Activated naive CD8-positive, alpha-beta T cell treated with anti-CD3 and anti-CD28 coated beads, Interleukin-2, amount 50 U/mL, for 24 hours (primary cell): ENCODE results near the gene BABAM1.
"Not testable (repeated sequence)": the region's sequence is repeated elsewhere in the genome, so short reads cannot be mapped to it uniquely, and the experiment has no call there.

Experiments used
- ATAC-seq: fragments of 150-1000 bp; cut with Tn5 transposase; one replicate; pipeline ENCODE4 v1.10.0; 2021
- DNase-seq: peaks from one replicate; pipeline ENCODE4 v3.0.0; 2021
- H3K27ac Mint-ChIP-seq: one replicate; pipeline ENCODE4 v1.8.0; 2021; ENCODE audit warnings: mild to moderate bottlenecking, mixed read lengths
- H3K27me3 Mint-ChIP-seq: one replicate; pipeline ENCODE4 v1.8.0; 2021; ENCODE audit warnings: mixed read lengths
- H3K36me3 Mint-ChIP-seq: one replicate; pipeline ENCODE4 v1.8.0; 2021; ENCODE audit warnings: low read depth, mixed read lengths
- H3K4me1 Mint-ChIP-seq: one replicate; pipeline ENCODE4 v1.8.0; 2021; ENCODE audit warnings: mixed read lengths
- H3K4me3 Mint-ChIP-seq: one replicate; pipeline ENCODE4 v1.8.0; 2021; ENCODE audit warnings: mild to moderate bottlenecking, moderate library complexity, mixed read lengths
- H3K9me3 Mint-ChIP-seq: one replicate; pipeline ENCODE4 v1.8.0; 2021; ENCODE audit warnings: mixed read lengths

The BABAM1 gene

DNA sequence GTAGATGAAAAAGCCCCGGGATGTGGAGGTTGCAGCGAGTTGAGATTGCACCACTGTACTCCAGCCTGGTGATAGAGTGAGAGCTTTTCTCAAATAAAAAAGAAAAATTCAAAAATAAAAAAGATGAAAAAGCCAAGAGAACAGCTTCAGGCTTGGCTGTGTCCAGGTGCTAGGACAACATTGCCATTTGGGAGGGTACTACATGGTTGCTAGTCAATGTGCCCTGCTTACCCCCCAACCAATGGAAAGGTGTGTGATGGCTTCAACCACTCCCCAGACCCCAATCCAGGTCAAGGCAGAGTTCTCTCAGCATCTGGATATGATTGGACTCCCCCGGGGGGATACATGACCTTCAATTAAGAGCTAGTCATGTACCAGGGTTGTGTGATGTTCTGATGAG lies 12.2 kb downstream of the BABAM1 start:
- no peaks in the 10 kb centered on the region for H3K27me3 Mint-ChIP-seq
- peaks cover 20% of the 10 kb centered on the region for H3K36me3 Mint-ChIP-seq
- no peak for ATAC-seq
- H3K4me3 Mint-ChIP-seq: no peak overlapping the region
- H3K27ac Mint-ChIP-seq: no peak overlapping the region
- no peak for DNase-seq
- H3K9me3 Mint-ChIP-seq: no peaks in the 10 kb centered on the region
- H3K4me1 Mint-ChIP-seq: peaks cover 10% of the 10 kb centered on the region

- H3K4me1 Mint-ChIP-seq: peaks cover 10% of the 10 kb centered on the region
- H3K36me3 Mint-ChIP-seq: peaks cover 24% of the 10 kb centered on the region
- ATAC-seq: peak; percentile 63
- H3K9me3 Mint-ChIP-seq: no peaks in the 10 kb centered on the region
- H3K4me3 Mint-ChIP-seq: peak within 1 kb of the TSS; percentile 90
- no peaks in the 10 kb centered on the region for H3K27me3 Mint-ChIP-seq
- H3K27ac Mint-ChIP-seq: peak within 1 kb of the TSS; percentile 80
- peak; percentile 84 for DNase-seq
These were observed 14.4 kb downstream of the BABAM1 start, which contains the start of gene ANKLE1 for GRCh38 chr19:17281391-17282304. Gene ANKLE1 (plus strand): TSS chr19:17281901. CDS start chr19:17281921, 20 bp downstream.

DNA sequence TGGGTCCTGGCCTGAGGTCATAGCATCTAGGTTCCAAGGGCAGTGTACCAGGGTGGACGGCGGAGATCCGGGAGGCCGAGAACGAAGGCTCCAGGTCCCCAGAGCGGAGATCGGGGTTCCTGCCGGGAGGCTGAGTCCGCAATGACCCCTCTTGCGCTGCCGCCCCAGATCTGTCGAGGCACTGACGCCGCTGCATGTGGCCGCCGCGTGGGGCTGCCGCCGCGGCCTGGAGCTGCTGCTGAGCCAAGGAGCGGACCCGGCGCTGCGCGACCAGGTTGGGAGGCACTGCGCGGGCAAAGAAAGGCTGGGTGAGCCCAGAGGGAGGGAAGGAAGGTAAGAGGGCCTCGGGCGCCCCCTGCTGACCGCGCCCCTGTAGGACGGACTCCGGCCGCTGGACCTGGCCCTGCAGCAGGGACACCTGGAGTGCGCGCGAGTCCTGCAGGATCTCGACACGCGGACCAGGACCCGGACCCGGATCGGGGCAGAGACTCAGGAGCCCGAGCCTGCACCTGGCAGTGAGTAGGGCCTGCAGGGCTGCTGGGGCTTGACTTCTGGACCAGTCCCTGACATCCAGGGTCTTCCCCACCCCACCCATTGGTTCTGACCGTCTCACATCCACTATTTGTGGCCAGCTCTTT lies 15.4 kb downstream of the BABAM1 start:
- Mint-ChIP-seq H3K4me1 (peaks cover 10% of the 10 kb centered on the region), H3K36me3 (peaks cover 22% of the 10 kb centered on the region), H3K27ac (peak overlapping the region; percentile 80), H3K9me3 (no peaks in the 10 kb centered on the region), H3K4me3 (peak overlapping the region; percentile 90), H3K27me3 (no peaks in the 10 kb centered on the region)
- DNase-seq (peak; percentile 89), ATAC-seq (peak; percentile 86)

GRCh38 chr19:17283504-17283996 lies 16.3 kb downstream of the BABAM1 start:
- H3K4me1 Mint-ChIP-seq: peaks cover 10% of the 10 kb centered on the region
- DNase-seq (no peak), ATAC-seq (no peak)
- H3K36me3 Mint-ChIP-seq: peaks cover 22% of the 10 kb centered on the region
- H3K27ac Mint-ChIP-seq: no peak overlapping the region
- no peaks in the 10 kb centered on the region for H3K27me3 Mint-ChIP-seq
- peak overlapping the region; percentile 40 for H3K4me3 Mint-ChIP-seq
- H3K9me3 Mint-ChIP-seq: no peaks in the 10 kb centered on the region

DNA sequence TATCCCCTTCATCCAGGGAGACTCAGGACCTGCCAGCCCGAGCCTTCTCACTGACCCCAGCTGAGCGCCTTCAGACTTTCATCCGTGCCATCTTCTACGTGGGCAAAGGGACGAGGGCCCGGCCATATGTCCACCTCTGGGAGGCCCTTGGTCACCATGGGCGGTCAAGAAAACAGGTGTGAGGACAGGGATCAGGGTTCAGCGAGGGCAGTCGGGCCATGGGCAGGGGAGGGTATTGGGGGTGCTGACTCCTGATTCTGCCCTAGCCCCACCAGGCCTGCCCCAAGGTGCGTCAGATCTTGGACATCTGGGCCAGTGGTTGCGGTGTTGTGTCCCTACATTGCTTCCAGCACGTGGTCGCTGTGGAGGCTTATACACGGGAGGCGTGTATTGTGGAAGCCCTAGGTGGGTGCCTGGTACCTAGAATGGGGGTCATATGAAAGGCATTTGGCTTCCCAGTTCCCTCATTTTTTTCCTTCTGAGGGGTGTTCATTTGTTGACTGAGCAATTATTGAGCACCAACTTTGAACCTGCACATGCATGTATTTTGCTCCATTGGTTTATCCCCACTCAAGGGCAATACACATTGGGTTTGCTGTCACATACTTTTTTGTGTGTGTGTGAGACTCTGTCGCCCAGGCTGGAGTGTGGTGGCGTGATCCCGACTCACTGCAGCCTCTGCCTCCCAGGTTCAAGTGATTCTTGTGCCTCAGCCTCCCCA lies 18.3 kb downstream of the BABAM1 start:
- no peaks in the 10 kb centered on the region for H3K27me3 Mint-ChIP-seq
- H3K4me1 Mint-ChIP-seq: peaks cover 10% of the 10 kb centered on the region
- peaks cover 20% of the 10 kb centered on the region for H3K36me3 Mint-ChIP-seq
- no peak for DNase-seq
- no peaks in the 10 kb centered on the region for H3K9me3 Mint-ChIP-seq
- no peak overlapping the region for H3K27ac Mint-ChIP-seq
- no peak for ATAC-seq
- no peak overlapping the region for H3K4me3 Mint-ChIP-seq

GRCh38 chr19:17286263-17286662 lies 19.0 kb downstream of the BABAM1 start:
- H3K27me3 Mint-ChIP-seq: no peaks in the 10 kb centered on the region
- no peaks in the 10 kb centered on the region for H3K9me3 Mint-ChIP-seq
- H3K4me3 Mint-ChIP-seq: no peak overlapping the region
- ATAC-seq (no peak), DNase-seq (no peak)
- peaks cover 8% of the 10 kb centered on the region for H3K4me1 Mint-ChIP-seq
- H3K27ac Mint-ChIP-seq: no peak overlapping the region
- peaks cover 20% of the 10 kb centered on the region for H3K36me3 Mint-ChIP-seq

DNA sequence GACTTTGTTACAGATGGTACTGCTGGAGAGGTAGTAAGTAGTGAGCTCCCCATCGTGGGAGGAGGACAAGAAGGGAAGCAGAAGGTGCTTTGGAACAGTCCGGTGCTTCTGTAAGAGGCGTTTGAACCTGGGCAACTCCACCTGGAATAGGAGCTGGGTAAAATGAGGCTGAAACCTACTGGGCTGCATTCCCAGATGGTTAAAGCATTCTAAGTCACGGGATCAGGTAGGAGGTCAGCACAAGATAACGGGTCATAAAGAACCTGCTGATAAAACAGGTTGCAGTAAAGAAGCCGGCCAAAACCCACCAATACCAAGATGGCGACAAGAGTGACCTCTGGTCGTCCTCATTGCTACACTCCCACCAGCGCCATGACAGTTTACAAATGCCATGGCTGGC lies 19.5 kb downstream of the BABAM1 start:
- ATAC-seq: no peak
- Mint-ChIP-seq H3K4me1 (peaks cover 5% of the 10 kb centered on the region), H3K27ac (no peak overlapping the region), H3K27me3 (no peaks in the 10 kb centered on the region), H3K4me3 (no peak overlapping the region), H3K9me3 (no peaks in the 10 kb centered on the region), H3K36me3 (peaks cover 20% of the 10 kb centered on the region)
- no peak for DNase-seq

DNA sequence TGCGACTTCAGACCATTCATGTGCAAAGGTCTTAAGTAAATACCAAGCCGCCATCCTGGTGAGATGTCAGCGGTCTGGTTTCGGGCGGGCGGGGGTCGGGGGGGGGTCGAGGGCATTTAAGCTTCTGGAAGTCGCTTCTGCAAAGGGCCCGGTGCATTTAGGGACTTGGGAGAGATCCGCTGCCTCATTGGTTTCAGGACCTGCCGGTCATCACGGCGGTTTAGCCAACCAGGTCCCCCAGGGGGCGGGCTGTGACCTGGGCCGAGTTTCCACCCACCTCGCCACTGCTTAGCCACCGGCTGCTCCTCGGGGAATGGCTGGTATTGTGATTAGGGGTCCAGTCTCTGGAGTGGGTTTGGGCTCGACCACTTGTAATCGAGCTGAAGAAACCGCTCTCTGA lies 22.2 kb downstream of the BABAM1 start:
- peaks cover 15% of the 10 kb centered on the region for H3K36me3 Mint-ChIP-seq
- no peak for ATAC-seq
- no peak overlapping the region for H3K27ac Mint-ChIP-seq
- no peak overlapping the region for H3K4me3 Mint-ChIP-seq
- no peaks in the 10 kb centered on the region for H3K27me3 Mint-ChIP-seq
- H3K4me1 Mint-ChIP-seq: peaks cover 10% of the 10 kb centered on the region
- DNase-seq: peak; percentile 72
- H3K9me3 Mint-ChIP-seq: no peaks in the 10 kb centered on the region

GRCh38 chr19:17292301-17293074 lies 25.2 kb downstream of the BABAM1 start:
- Mint-ChIP-seq H3K9me3 (no peaks in the 10 kb centered on the region), H3K27me3 (no peaks in the 10 kb centered on the region), H3K27ac (peak overlapping the region; percentile 81), H3K4me1 (peaks cover 19% of the 10 kb centered on the region), H3K4me3 (peak overlapping the region; percentile 89), H3K36me3 (peaks cover 8% of the 10 kb centered on the region)
- DNase-seq (peak; percentile 90), ATAC-seq (peak; percentile 96)

DNA sequence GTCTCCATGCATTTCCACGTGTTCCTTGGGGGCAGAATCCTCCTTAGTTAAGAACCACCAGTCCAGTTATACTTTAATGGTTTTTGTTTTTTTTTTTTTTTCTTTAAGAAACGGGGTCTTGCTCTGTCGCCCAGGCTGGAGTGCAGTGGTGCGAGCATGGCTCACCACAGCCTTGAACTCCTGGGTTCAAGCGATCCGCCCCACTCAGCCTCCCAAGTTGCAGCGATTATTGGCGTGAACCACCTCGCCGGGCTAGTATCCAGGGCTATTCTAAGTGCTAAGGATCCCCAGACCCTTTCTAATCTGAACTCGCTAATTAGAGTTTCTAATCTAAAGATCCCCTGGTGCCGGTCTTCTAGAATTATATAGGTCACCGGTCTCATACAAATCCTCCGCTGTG lies 26.4 kb downstream of the BABAM1 start:
- peaks cover 13% of the 10 kb centered on the region for H3K36me3 Mint-ChIP-seq
- no peaks in the 10 kb centered on the region for H3K9me3 Mint-ChIP-seq
- no peaks in the 10 kb centered on the region for H3K27me3 Mint-ChIP-seq
- no peak for DNase-seq
- no peak for ATAC-seq
- peaks cover 19% of the 10 kb centered on the region for H3K4me1 Mint-ChIP-seq
- H3K4me3 Mint-ChIP-seq: no peak overlapping the region
- no peak overlapping the region for H3K27ac Mint-ChIP-seq

DNA sequence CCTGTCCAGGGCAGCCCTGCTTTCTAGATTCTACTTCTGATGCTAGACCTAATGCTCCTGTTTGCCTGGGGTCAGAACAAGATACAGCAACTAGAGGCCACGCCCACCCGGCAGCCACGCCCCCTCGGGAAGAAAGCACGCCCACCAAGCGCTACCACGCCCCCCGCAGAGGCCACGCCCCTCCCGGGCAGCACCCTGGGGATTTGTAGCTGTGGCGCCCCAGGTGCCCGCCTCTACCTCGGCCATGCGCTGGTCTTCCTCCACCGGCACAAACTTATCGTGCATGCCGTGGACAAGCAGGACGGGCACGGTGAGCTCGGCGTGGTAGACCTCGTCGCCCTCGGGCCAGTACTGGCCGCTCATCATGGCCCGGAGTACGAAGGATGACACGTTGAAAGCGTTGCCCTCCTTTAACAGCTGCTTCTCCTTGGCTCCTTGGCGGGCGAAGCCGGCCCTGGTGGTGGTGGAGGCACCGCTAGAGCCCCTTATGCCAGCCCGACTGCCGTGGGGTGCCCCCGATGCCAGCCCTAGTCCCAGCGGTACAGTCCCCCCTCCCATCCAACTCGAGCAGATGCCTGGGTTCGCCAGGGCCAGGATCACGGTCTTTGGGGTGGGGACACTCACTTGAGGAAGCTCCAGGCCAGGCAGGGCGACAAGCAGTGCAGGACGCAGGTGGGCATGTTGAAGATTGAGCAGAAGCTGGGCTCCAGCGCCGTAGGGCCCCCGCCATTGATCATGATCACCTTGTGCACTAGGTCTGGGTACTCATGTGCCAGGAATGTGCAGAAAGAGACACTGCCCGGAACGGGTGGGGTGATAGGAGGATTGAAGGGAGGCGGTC lies 27.0 kb downstream of the BABAM1 start:
- DNase-seq: peak; percentile 76
- no peaks in the 10 kb centered on the region for H3K9me3 Mint-ChIP-seq
- no peak for ATAC-seq
- H3K36me3 Mint-ChIP-seq: peaks cover 16% of the 10 kb centered on the region
- no peak overlapping the region for H3K27ac Mint-ChIP-seq
- peaks cover 19% of the 10 kb centered on the region for H3K4me1 Mint-ChIP-seq
- H3K27me3 Mint-ChIP-seq: no peaks in the 10 kb centered on the region
- H3K4me3 Mint-ChIP-seq: no peak overlapping the region

- DNase-seq, H3K27ac Mint-ChIP-seq, H3K9me3 Mint-ChIP-seq, H3K27me3 Mint-ChIP-seq, H3K4me3 Mint-ChIP-seq, ATAC-seq: not testable (repeated sequence)
- Mint-ChIP-seq H3K36me3 (peaks cover 16% of the 10 kb centered on the region), H3K4me1 (peaks cover 19% of the 10 kb centered on the region)
These were observed 28.3 kb downstream of the BABAM1 start for GRCh38 chr19:17295551-17295950.

DNA sequence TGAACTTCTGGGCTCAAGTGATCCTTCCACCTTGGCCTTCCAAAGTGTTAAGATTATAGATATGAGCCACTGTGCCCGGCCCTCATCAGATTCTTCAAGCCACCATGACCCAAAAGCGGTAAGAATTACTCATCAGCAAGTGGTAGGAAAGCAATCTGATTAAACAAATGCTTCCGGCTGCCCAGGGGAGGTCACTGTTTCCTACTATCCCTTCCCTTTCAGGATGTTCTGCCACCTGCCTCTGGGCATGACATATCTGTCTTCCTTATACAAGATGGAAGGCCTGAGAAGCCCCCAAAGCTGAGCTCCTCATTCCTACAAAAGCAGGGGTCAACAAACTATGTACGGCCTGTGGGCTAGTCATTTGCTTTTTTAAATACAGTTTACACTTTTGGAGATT lies 29.0 kb downstream of the BABAM1 start:
- peaks cover 16% of the 10 kb centered on the region for H3K36me3 Mint-ChIP-seq
- ATAC-seq (no peak), DNase-seq (no peak)
- H3K9me3 Mint-ChIP-seq: no peaks in the 10 kb centered on the region
- peaks cover 19% of the 10 kb centered on the region for H3K4me1 Mint-ChIP-seq
- no peaks in the 10 kb centered on the region for H3K27me3 Mint-ChIP-seq
- no peak overlapping the region for H3K4me3 Mint-ChIP-seq
- peak overlapping the region; percentile 59 for H3K27ac Mint-ChIP-seq
